NCI-H2029 treated with DMSO at 0.1 percent for 48 hours (cell line): ENCODE data around the gene KYNU.
"Not testable (repeated sequence)": the region's sequence is repeated elsewhere in the genome, so short reads cannot be mapped to it uniquely, and the experiment has no call there.

Source experiments
- DNase-seq: peaks from one replicate; lab custom pipeline; 2025; lab: John Stamatoyannopoulos, UW

KYNU gene

DNA sequence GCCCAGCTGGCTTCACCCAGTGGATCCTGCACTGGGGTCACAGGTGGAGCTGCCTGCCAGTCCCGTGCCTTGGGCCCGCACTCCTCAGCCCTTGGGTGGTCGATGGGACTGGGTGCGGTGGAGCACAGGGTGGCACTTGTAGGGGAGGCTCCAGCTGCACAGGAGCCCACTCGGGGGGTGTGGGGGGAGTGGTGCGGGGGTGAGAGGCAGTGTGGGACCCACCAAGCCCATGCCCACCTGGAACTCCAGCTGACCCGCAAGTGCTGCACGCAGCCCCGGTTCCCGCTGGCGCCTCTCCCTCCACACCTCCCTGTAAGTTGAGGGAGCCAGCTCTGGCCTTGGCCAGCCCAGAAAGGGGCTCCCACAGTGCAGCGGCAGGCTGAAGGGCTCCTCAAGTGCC lies 212.1 kb downstream of the KYNU start:
- DNase-seq: not testable (repeated sequence)
